Measurements from ENCODE around the gene HPSE. TPM values are rescaled to one million over a fixed set of nuclear protein-coding genes. Genes with fewer than 3 reads are reported as not detected.
"Not testable (repeated sequence)": the region's sequence is repeated elsewhere in the genome, so short reads cannot be mapped to it uniquely, and the experiment has no call there.

HPSE gene
- total RNA-seq, 2 experiments from 2014 or later: 16.5 TPM

DNA sequence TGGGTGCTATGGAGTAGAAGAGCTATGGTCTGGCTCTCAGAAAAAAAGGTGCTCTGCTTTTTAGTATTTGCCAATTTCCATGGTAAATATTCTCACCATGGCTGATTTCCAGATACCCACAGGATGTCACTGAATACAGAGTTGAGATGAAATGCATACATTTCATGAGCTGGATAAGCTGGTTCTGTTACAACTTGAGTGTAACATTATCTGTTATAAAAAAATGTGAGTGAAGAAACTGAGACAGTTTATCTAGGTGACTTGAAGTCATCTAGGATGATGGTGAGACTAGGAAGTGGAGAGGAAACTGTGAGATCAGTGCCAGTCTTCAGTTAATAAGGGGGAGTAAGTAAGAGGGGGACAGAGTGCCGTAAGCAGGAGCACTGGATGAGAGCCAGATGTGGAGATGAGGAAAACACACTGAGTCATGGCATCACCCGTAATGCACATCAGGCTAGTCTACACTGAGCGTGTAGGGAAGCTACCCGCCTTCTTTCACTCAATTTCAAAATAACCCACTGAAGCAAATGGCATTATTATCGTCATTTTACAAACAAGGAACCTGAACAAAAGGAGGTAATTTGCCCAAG is 5.0 kb downstream of the HPSE start:
- H3K4me3 Mint-ChIP-seq: no peak overlapping the region
- no peaks in the 10 kb centered on the region for H3K27me3 Mint-ChIP-seq
- POLR2A ChIA-PET: no interaction called here
- H3K4me1 Mint-ChIP-seq (ENCODE audit: low read depth): peaks cover 13% of the 10 kb centered on the region
- H3K9me3 Mint-ChIP-seq: no peaks in the 10 kb centered on the region
- intact Hi-C loops (cut with micrococcal nuclease): no loop called here
- CTCF ChIA-PET: interaction anchor here (0.9 kb wide), 2 partner anchors 33 to 69 kb away, joined by 3 to 4 read pairs; no protein-coding TSS in a partner anchor
- peaks cover 8% of the 10 kb centered on the region for H3K36me3 Mint-ChIP-seq
- H3K27ac Mint-ChIP-seq: no peak overlapping the region
- DNase-seq: no peak

DNA sequence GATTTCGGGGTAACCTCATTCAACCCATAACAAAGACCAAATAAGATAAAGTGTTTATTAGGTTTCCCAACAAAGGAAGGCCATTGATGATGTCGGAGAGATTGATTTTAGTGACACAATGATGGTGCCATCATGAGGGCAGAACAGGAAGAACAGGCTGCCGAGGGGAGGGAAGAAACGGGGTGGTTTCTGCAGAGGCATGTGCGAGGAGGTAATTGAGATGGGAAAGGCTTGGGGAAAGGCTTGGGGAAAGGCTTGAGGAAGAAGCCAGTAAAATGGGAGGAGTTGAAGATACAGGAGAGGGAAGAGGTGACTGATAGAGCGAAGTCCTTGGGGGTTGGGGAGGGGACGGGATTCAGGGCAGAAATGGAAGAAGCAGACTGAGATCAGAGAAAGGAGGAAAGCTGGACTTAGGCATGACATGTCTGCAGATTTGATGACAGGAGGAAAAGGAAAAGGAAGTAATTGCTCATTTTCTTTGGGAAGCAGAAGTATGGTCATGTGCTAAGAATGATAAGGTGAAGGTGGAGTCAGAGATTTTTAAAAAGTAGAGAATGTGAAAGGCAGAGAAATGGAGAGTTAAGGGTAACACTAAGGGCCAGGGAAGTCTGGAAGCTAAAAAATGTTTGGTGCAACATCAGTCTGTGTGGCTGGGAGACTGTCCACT is 6.0 kb downstream of the HPSE start:
- no peak overlapping the region for H3K27ac Mint-ChIP-seq
- H3K36me3 Mint-ChIP-seq: peaks cover 8% of the 10 kb centered on the region
- no peak for DNase-seq
- no peak overlapping the region for H3K4me3 Mint-ChIP-seq
- H3K4me1 Mint-ChIP-seq (ENCODE audit: low read depth): peaks cover 9% of the 10 kb centered on the region
- no peaks in the 10 kb centered on the region for H3K9me3 Mint-ChIP-seq
- intact Hi-C loops (cut with micrococcal nuclease): no loop called here
- POLR2A ChIA-PET: no interaction called here
- CTCF ChIA-PET: interaction anchor here (0.9 kb wide), 2 partner anchors 34 to 68 kb away, joined by 3 to 4 read pairs; no protein-coding TSS in a partner anchor
- no peaks in the 10 kb centered on the region for H3K27me3 Mint-ChIP-seq

DNA sequence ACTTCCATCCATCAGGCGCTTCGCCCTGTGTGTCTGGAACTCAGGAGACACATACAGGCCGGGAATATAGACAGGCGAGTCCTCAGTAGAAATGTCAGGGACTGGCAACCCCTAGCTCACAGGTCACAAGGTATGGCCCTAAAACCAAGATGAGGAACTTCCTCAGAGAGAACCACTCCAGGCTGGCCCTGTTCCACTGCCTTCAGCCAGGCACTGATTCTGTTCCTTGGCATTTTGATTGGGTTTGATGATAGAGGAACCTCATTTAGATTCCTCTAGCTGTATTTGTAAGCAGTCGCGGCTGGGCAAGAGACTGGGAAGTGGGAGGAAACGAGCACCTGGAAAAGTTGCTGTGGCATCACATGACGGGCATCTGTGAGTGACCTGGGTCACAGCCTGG is 8.1 kb downstream of the HPSE start:
- H3K27ac Mint-ChIP-seq: no peak overlapping the region
- H3K9me3 Mint-ChIP-seq: no peaks in the 10 kb centered on the region
- H3K4me3 Mint-ChIP-seq: no peak overlapping the region
- ChIA-PET CTCF (no interaction called here), POLR2A (no interaction called here)
- intact Hi-C loops (cut with micrococcal nuclease): no loop called here
- no peaks in the 10 kb centered on the region for H3K4me1 Mint-ChIP-seq (ENCODE audit: low read depth)
- no peaks in the 10 kb centered on the region for H3K27me3 Mint-ChIP-seq
- no peak for DNase-seq
- peaks cover 8% of the 10 kb centered on the region for H3K36me3 Mint-ChIP-seq

DNA sequence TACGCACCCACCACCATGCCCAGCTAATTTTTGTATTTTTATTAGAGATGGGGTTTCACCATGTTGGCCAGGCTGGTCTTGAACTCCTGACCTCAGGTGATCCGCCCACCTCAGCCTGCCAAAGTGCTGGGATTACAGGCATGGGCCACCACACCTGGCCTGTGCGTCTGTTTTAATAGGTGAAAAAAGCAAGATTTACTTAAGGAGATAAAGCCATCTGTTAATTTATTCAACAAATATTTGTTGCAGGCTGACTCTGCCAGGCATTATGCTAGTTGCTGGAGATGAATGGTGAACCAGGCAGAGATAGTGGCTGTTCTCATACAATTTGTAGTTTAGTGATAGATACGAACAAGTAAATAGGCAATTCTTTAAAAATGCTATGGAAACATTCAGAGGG is 9.3 kb downstream of the HPSE start:
- CTCF ChIA-PET; H3K27me3 Mint-ChIP-seq; intact Hi-C loops (cut with micrococcal nuclease); DNase-seq; H3K4me3 Mint-ChIP-seq; H3K9me3 Mint-ChIP-seq; H3K36me3 Mint-ChIP-seq; POLR2A ChIA-PET; H3K4me1 Mint-ChIP-seq (ENCODE audit: low read depth); H3K27ac Mint-ChIP-seq: not testable (repeated sequence)

DNA sequence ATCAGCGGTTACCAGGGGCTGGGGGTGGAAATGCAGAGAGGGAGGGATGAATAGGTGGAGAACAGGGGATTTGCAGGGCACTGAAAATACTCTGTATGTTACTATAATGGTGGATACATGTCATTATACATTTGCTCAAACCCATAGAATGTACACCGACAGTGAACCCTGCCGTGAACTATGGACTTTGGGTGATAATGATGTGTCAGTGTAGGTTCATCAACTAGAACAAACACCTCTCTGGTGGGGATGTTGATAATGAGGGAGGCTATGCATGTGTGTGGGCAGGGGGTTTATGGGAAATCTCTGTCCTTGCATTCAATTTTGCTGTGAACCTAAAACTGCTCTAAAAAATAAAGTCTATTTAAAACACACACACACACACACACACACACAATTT is 11.5 kb downstream of the HPSE start:
- Mint-ChIP-seq H3K27me3 (no peaks in the 10 kb centered on the region), H3K4me3 (no peak overlapping the region), H3K4me1 (ENCODE audit: low read depth) (peaks cover 4% of the 10 kb centered on the region), H3K9me3 (no peaks in the 10 kb centered on the region), H3K27ac (no peak overlapping the region), H3K36me3 (peaks cover 18% of the 10 kb centered on the region)
- intact Hi-C loops (cut with micrococcal nuclease): no loop called here
- ChIA-PET POLR2A (no interaction called here), CTCF (no interaction called here)
- no peak for DNase-seq

DNA sequence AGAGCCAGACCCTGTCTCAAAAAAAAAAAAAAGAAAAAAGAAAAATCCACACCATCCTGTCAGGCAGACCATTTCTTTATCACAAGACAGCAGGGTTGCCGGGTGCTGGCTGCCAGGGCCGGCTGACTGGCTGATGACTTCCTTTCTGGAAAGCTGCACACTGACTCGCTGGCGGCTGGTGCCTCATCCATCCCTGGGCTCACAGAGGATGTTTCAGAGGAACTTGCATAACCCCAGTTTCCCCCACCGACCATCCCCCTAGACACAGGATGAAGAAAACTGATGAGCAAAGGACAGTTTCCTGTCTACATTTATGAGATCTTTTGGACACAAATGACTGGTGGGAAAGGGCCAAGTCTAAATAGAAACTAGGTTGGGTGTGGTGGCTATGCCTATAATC is 14.1 kb downstream of the HPSE start:
- peak; percentile 66 for DNase-seq
- H3K36me3 Mint-ChIP-seq: peaks cover 23% of the 10 kb centered on the region
- peaks cover 4% of the 10 kb centered on the region for H3K4me1 Mint-ChIP-seq (ENCODE audit: low read depth)
- H3K27me3 Mint-ChIP-seq: no peaks in the 10 kb centered on the region
- no peaks in the 10 kb centered on the region for H3K9me3 Mint-ChIP-seq
- intact Hi-C loops (cut with micrococcal nuclease): no loop called here
- ChIA-PET POLR2A (no interaction called here), CTCF (no interaction called here)
- no peak overlapping the region for H3K4me3 Mint-ChIP-seq
- no peak overlapping the region for H3K27ac Mint-ChIP-seq

DNA sequence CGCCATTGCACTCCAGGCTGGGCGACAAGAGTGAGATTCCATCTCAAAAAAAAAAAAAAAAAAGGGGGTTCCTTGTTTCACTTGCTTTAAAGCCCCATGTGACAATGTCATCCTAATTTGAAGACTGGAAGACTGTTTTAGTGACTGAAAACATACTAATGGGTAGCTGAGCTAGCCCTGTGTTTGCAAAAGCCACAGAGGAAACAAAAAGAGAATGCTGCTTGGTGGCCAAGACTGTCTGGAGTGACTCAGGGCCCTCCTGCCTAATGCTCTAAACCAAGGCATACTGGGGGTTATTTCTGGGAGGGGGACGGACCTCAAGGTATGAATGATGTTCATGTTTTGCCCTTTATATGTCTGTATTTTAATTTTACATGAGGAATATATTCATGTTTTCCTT is 16.0 kb downstream of the HPSE start:
- Mint-ChIP-seq H3K27ac (no peak overlapping the region), H3K9me3 (no peaks in the 10 kb centered on the region), H3K27me3 (no peaks in the 10 kb centered on the region), H3K4me3 (no peak overlapping the region), H3K4me1 (ENCODE audit: low read depth) (peaks cover 4% of the 10 kb centered on the region), H3K36me3 (peaks cover 23% of the 10 kb centered on the region)
- intact Hi-C loops (cut with micrococcal nuclease): no loop called here
- CTCF ChIA-PET: no interaction called here
- DNase-seq: no peak
- POLR2A ChIA-PET: interaction anchor here (0.6 kb wide), 1 partner anchor 39 kb away, joined by 3 read pairs; no protein-coding TSS in a partner anchor

DNA sequence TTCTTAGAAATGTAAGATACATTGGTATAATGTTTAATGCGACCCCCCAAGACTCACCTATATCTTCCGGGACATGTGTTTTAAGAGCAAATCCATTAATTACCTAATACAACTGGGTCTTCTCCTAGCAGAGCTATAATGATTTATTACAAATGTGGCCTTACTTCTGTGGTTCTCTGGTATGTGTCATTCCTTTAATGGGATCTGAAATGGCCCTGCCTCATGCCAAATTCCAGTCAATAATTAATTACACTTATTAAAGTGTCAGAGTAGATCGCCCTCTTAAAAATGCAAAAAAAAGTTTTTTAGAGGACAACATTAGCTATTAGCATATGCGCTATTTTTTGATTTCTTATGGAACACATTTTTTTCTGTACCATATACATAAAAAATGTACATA is 17.0 kb downstream of the HPSE start:
- ChIA-PET CTCF (no interaction called here), POLR2A (no interaction called here)
- Mint-ChIP-seq H3K9me3 (no peaks in the 10 kb centered on the region), H3K4me1 (ENCODE audit: low read depth) (peaks cover 4% of the 10 kb centered on the region), H3K36me3 (peaks cover 23% of the 10 kb centered on the region), H3K4me3 (no peak overlapping the region), H3K27ac (no peak overlapping the region), H3K27me3 (no peaks in the 10 kb centered on the region)
- intact Hi-C loops (cut with micrococcal nuclease): no loop called here
- no peak for DNase-seq

DNA sequence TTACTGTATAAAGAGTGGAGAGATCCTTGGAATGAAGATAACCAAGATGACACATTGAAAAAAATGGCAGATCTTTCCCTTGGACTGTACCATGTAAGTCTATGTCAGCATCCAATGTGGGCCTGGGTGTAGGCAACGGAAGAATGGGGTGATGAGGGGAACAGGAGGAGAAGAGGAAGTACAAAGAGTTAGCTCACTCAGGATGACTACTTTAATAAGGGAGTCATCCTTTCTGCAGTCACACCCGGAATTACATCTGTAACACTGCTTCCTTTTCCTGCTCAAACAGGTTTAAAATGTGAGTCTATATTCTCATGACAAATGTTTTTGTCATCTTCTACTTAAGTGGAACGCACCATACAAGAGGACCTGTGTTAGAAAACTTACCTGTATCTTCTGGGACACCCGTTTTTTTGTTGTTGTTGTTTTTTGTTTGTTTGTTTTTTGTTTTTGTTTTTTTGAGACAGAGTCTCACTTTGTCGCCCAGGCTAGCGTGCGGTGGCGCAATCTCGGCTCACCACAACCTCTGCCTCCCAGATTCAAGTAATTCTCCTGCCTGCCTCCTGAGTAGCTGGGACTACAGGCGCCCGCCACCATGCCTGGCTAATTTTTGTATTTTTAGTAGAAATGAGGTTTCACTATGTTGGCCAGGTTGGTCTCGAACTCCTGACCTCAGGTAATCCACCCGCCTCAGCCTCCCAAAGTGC is 18.0 kb downstream of the HPSE start:
- ChIA-PET POLR2A (no interaction called here), CTCF (no interaction called here)
- H3K36me3 Mint-ChIP-seq: peaks cover 29% of the 10 kb centered on the region
- no peaks in the 10 kb centered on the region for H3K27me3 Mint-ChIP-seq
- no peak overlapping the region for H3K4me3 Mint-ChIP-seq
- intact Hi-C loops (cut with micrococcal nuclease): no loop called here
- H3K27ac Mint-ChIP-seq: no peak overlapping the region
- no peaks in the 10 kb centered on the region for H3K9me3 Mint-ChIP-seq
- H3K4me1 Mint-ChIP-seq (ENCODE audit: low read depth): peaks cover 4% of the 10 kb centered on the region
- no peak for DNase-seq

DNA sequence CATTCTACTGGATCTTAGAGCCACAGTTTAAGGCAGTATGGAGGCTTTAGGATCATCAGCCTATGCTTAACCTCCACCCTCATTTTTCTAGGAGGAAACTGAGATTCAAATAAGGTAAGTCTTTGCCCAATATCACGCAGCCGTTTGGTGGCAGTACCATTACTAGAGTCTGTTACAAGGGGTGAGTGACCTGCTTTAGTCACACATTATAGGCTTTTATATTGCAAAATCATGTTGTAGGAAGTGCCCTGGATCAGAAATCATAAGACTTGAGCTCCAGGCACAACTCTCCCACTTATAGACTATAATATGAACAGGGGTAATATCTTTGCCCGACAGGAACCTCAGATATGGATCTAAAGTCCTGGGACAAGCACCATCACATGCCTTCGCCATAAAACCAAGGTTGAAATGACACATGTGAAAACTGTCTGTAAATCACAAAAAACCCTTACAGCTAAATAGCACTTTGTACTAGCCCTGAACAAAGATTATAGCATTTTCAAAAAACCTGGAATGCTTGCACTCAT is 19.2 kb downstream of the HPSE start:
- Mint-ChIP-seq H3K36me3 (peaks cover 31% of the 10 kb centered on the region), H3K9me3 (no peaks in the 10 kb centered on the region), H3K27me3 (no peaks in the 10 kb centered on the region), H3K4me1 (ENCODE audit: low read depth) (no peaks in the 10 kb centered on the region), H3K4me3 (no peak overlapping the region), H3K27ac (no peak overlapping the region)
- CTCF ChIA-PET: interaction anchor here (0.7 to 0.9 kb wide), 2 partner anchors 9 to 747 kb away, joined by 3 read pairs; no protein-coding TSS in a partner anchor
- POLR2A ChIA-PET: no interaction called here
- intact Hi-C loops (cut with micrococcal nuclease): no loop called here
- DNase-seq: no peak

DNA sequence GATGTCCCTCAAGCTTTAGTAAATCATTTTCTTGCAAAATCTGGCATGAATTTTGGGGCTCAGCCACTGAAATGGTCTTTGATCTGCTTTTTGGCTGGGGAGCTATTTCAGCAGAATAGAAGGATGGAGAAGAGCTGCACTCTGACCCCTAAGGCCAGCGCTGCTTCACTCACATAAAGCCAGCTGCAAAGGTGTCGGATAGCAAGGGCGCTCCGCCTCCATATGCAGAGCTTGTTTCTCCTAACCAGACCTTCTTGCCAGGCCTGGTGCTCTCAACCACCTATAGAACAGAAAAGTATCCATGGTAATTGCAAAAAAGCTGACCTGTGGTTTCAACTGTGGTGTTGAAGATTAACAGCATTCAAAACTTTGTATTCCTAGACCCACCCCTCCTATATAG is 26.0 kb downstream of the HPSE start:
- DNase-seq: no peak
- H3K4me1 Mint-ChIP-seq (ENCODE audit: low read depth): no peaks in the 10 kb centered on the region
- ChIA-PET POLR2A (no interaction called here), CTCF (interaction anchor here (1.2 kb wide), 1 partner anchor 132 kb away, joined by 3 read pairs; no protein-coding TSS in a partner anchor)
- intact Hi-C loops (cut with micrococcal nuclease): no loop called here
- H3K4me3 Mint-ChIP-seq: no peak overlapping the region
- no peaks in the 10 kb centered on the region for H3K9me3 Mint-ChIP-seq
- H3K36me3 Mint-ChIP-seq: peaks cover 22% of the 10 kb centered on the region
- no peaks in the 10 kb centered on the region for H3K27me3 Mint-ChIP-seq
- no peak overlapping the region for H3K27ac Mint-ChIP-seq

DNA sequence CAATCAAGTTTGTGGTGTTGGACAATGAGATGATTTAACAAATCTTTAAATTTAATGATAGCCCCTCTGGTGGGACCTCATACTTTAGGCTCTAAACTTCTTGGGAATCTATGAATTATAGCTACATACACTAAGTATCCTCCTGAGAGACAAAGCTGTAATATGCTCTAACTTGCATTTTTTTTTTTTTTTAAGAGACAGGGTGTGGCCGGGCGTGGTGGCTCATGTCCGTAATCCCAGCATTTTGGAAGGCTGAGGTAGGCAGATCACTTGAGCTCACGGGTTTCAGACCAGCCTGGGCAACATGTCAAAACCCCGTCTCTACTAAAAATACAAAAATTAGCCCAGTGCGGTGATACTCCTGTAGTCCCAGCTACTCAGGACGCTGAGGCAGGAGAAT is 26.7 kb downstream of the HPSE start:
- CTCF ChIA-PET: interaction anchor here (1.5 kb wide), 1 partner anchor 24 kb away, joined by 4 read pairs; the partner anchor contains the start of gene COQ2
- Mint-ChIP-seq H3K9me3 (no peaks in the 10 kb centered on the region), H3K27me3 (no peaks in the 10 kb centered on the region), H3K4me3 (no peak overlapping the region), H3K4me1 (ENCODE audit: low read depth) (no peaks in the 10 kb centered on the region), H3K27ac (no peak overlapping the region), H3K36me3 (peaks cover 22% of the 10 kb centered on the region)
- intact Hi-C loops (cut with micrococcal nuclease): no loop called here
- POLR2A ChIA-PET: no interaction called here
- no peak for DNase-seq

All from activated CD4-positive, alpha-beta memory T cell treated with anti-CD3 and anti-CD28 coated beads for 36 hours (primary cell).